ENCODE data around the gene PPP2R3B.
"Not testable (repeated sequence)": the region's sequence is repeated elsewhere in the genome, so short reads cannot be mapped to it uniquely, and the experiment has no call there.

The PPP2R3B gene

GRCh38 chrX:330726-331150, 56.0 kb downstream of the PPP2R3B start:
- Histone ChIP-seq H3K27ac (ENCODE audit: low read length, poor library complexity, severe bottlenecking) (no peak overlapping the region), H3K4me3 (ENCODE audit: insufficient read depth in 1 of 2, low read depth in 1 of 2, low read length in 2 of 2) (no peak overlapping the region), H2BK120ac (ENCODE audit: low read depth, low read length) (no peak overlapping the region), H3K27me3 (ENCODE audit: control insufficient read depth in 1 of 2, insufficient read depth in 1 of 2, low read length in 2 of 2) (peaks cover 0 to 10% of the 10 kb centered on the region in 2 experiments), H3K9ac (ENCODE audit: low read length) (no peak overlapping the region), H3K4me1 (ENCODE audit: control insufficient read depth, insufficient read depth, low read depth, low read length) (peaks cover 15% of the 10 kb centered on the region), H4K8ac (ENCODE audit: low read length) (peak overlapping the region; percentile 29), H2AFZ (ENCODE audit: low read depth, low read length) (peak overlapping the region; percentile 29), H2AK5ac (ENCODE audit: low read length, severe bottlenecking) (no peak overlapping the region), H4K91ac (ENCODE audit: low read length) (peak overlapping the region; percentile 48), H3K23ac (ENCODE audit: low read length in 2 of 2) (no peak overlapping the region), H3K79me1 (replicated peaks; ENCODE audit: low read length, poor library complexity, severe bottlenecking) (peaks cover 2% of the 10 kb centered on the region), H3K18ac (ENCODE audit: low read depth in 1 of 2, low read length in 2 of 2) (peak overlapping the region; percentile 40 to 79), H2BK12ac (ENCODE audit: low read length in 2 of 2) (no peak overlapping the region), H2BK15ac (ENCODE audit: low read depth, poor library complexity, severe bottlenecking) (peak overlapping the region; percentile 29), H3K4me2 (ENCODE audit: low read length, poor library complexity, severe bottlenecking) (peak overlapping the region; percentile 77), H3K4ac (ENCODE audit: low read depth in 1 of 2, low read length in 2 of 2) (peak overlapping the region in 1 of 2 experiments; percentile 78), H3K14ac (ENCODE audit: low read length in 2 of 2) (no peak overlapping the region), H3K36me3 (ENCODE audit: control insufficient read depth in 1 of 2, insufficient read depth in 2 of 2, low read depth in 1 of 2, low read length in 2 of 2) (peaks cover 0 to 33% of the 10 kb centered on the region in 2 experiments), H3K9me3 (ENCODE audit: control insufficient read depth, low read length) (no peaks in the 10 kb centered on the region), H2BK5ac (ENCODE audit: low read depth, low read length, poor library complexity, severe bottlenecking) (no peak overlapping the region)
- no peak for DNase-seq
- WGBS, result 50% methylated on average over 23 of the region's 28 CpGs

- not testable (repeated sequence) for H2BK120ac ChIP-seq (ENCODE audit: low read depth, low read length); H2BK5ac ChIP-seq (ENCODE audit: low read depth, low read length, poor library complexity, severe bottlenecking); H3K27ac ChIP-seq (ENCODE audit: low read length, poor library complexity, severe bottlenecking); H2AK5ac ChIP-seq (ENCODE audit: low read length, severe bottlenecking); H3K9me3 ChIP-seq (ENCODE audit: control insufficient read depth, low read length); H2BK15ac ChIP-seq (ENCODE audit: low read depth, poor library complexity, severe bottlenecking); H4K8ac ChIP-seq (ENCODE audit: low read length); H3K4me3 ChIP-seq (ENCODE audit: insufficient read depth in 1 of 2, low read depth in 1 of 2, low read length in 2 of 2); H3K14ac ChIP-seq (ENCODE audit: low read length in 2 of 2); DNase-seq; H2BK12ac ChIP-seq (ENCODE audit: low read length in 2 of 2); H3K4me2 ChIP-seq (ENCODE audit: low read length, poor library complexity, severe bottlenecking); H3K4ac ChIP-seq (ENCODE audit: low read depth in 1 of 2, low read length in 2 of 2); H3K23ac ChIP-seq (ENCODE audit: low read length in 2 of 2); H2AFZ ChIP-seq (ENCODE audit: low read depth, low read length); H4K91ac ChIP-seq (ENCODE audit: low read length); H3K27me3 ChIP-seq (ENCODE audit: control insufficient read depth in 1 of 2, insufficient read depth in 1 of 2, low read length in 2 of 2); H3K9ac ChIP-seq (ENCODE audit: low read length); H3K79me1 ChIP-seq (replicated peaks; ENCODE audit: low read length, poor library complexity, severe bottlenecking)
- peaks cover 0 to 28% of the 10 kb centered on the region in 2 experiments for H3K36me3 ChIP-seq (ENCODE audit: control insufficient read depth in 1 of 2, insufficient read depth in 2 of 2, low read depth in 1 of 2, low read length in 2 of 2)
- 89% methylated on average over 24 of the region's 29 CpGs for WGBS
- peak overlapping the region in 1 of 2 experiments; percentile 14 for H3K18ac ChIP-seq (ENCODE audit: low read depth in 1 of 2, low read length in 2 of 2)
- peaks cover 15% of the 10 kb centered on the region for H3K4me1 ChIP-seq (ENCODE audit: control insufficient read depth, insufficient read depth, low read depth, low read length)
Measured at GRCh38 chrX:330141-330725, 56.5 kb downstream of the PPP2R3B start.

GRCh38 chrX:329291-329910, 57.3 kb downstream of the PPP2R3B start:
- H3K9me3 ChIP-seq (ENCODE audit: control insufficient read depth, low read length), result no peaks in the 10 kb centered on the region
- peaks cover 0 to 10% of the 10 kb centered on the region in 2 experiments for H3K27me3 ChIP-seq (ENCODE audit: control insufficient read depth in 1 of 2, insufficient read depth in 1 of 2, low read length in 2 of 2)
- H3K4ac ChIP-seq (ENCODE audit: low read depth in 1 of 2, low read length in 2 of 2), result no peak overlapping the region
- H4K91ac ChIP-seq (ENCODE audit: low read length), result no peak overlapping the region
- H3K9ac ChIP-seq (ENCODE audit: low read length), result no peak overlapping the region
- peaks cover 15% of the 10 kb centered on the region for H3K4me1 ChIP-seq (ENCODE audit: control insufficient read depth, insufficient read depth, low read depth, low read length)
- no peak for DNase-seq
- no peak overlapping the region for H2AK5ac ChIP-seq (ENCODE audit: low read length, severe bottlenecking)
- no peak overlapping the region for H3K18ac ChIP-seq (ENCODE audit: low read depth in 1 of 2, low read length in 2 of 2)
- H2AFZ ChIP-seq (ENCODE audit: low read depth, low read length), result no peak overlapping the region
- H3K4me3 ChIP-seq (ENCODE audit: insufficient read depth in 1 of 2, low read depth in 1 of 2, low read length in 2 of 2), result no peak overlapping the region
- H4K8ac ChIP-seq (ENCODE audit: low read length), result no peak overlapping the region
- H2BK120ac ChIP-seq (ENCODE audit: low read depth, low read length), result no peak overlapping the region
- H3K4me2 ChIP-seq (ENCODE audit: low read length, poor library complexity, severe bottlenecking), result no peak overlapping the region
- H3K36me3 ChIP-seq (ENCODE audit: control insufficient read depth in 1 of 2, insufficient read depth in 2 of 2, low read depth in 1 of 2, low read length in 2 of 2), result peaks cover 0 to 20% of the 10 kb centered on the region in 2 experiments
- H2BK12ac ChIP-seq (ENCODE audit: low read length in 2 of 2), result no peak overlapping the region
- no peak overlapping the region for H3K27ac ChIP-seq (ENCODE audit: low read length, poor library complexity, severe bottlenecking)
- no peak overlapping the region for H3K14ac ChIP-seq (ENCODE audit: low read length in 2 of 2)
- H2BK5ac ChIP-seq (ENCODE audit: low read depth, low read length, poor library complexity, severe bottlenecking), result no peak overlapping the region
- no peak overlapping the region for H2BK15ac ChIP-seq (ENCODE audit: low read depth, poor library complexity, severe bottlenecking)
- H3K23ac ChIP-seq (ENCODE audit: low read length in 2 of 2), result no peak overlapping the region
- H3K79me1 ChIP-seq (replicated peaks; ENCODE audit: low read length, poor library complexity, severe bottlenecking), result no peaks in the 10 kb centered on the region
- 93% methylated on average over 17 of the region's 23 CpGs for WGBS

- Histone ChIP-seq H3K9me3 (ENCODE audit: control insufficient read depth, low read length) (no peaks in the 10 kb centered on the region), H3K4ac (ENCODE audit: low read depth in 1 of 2, low read length in 2 of 2) (no peak overlapping the region), H3K4me2 (ENCODE audit: low read length, poor library complexity, severe bottlenecking) (no peak overlapping the region), H4K91ac (ENCODE audit: low read length) (no peak overlapping the region), H2AK5ac (ENCODE audit: low read length, severe bottlenecking) (no peak overlapping the region), H3K4me3 (ENCODE audit: insufficient read depth in 1 of 2, low read depth in 1 of 2, low read length in 2 of 2) (no peak overlapping the region), H3K36me3 (ENCODE audit: control insufficient read depth in 1 of 2, insufficient read depth in 2 of 2, low read depth in 1 of 2, low read length in 2 of 2) (peaks cover 0 to 3% of the 10 kb centered on the region in 2 experiments), H2BK120ac (ENCODE audit: low read depth, low read length) (no peak overlapping the region), H3K23ac (ENCODE audit: low read length in 2 of 2) (no peak overlapping the region), H2BK15ac (ENCODE audit: low read depth, poor library complexity, severe bottlenecking) (no peak overlapping the region), H2BK12ac (ENCODE audit: low read length in 2 of 2) (no peak overlapping the region), H3K14ac (ENCODE audit: low read length in 2 of 2) (no peak overlapping the region), H3K27me3 (ENCODE audit: control insufficient read depth in 1 of 2, insufficient read depth in 1 of 2, low read length in 2 of 2) (peaks cover 0 to 15% of the 10 kb centered on the region in 2 experiments), H3K4me1 (ENCODE audit: control insufficient read depth, insufficient read depth, low read depth, low read length) (peaks cover 19% of the 10 kb centered on the region), H3K9ac (ENCODE audit: low read length) (no peak overlapping the region), H3K27ac (ENCODE audit: low read length, poor library complexity, severe bottlenecking) (no peak overlapping the region), H2AFZ (ENCODE audit: low read depth, low read length) (no peak overlapping the region), H3K18ac (ENCODE audit: low read depth in 1 of 2, low read length in 2 of 2) (no peak overlapping the region), H2BK5ac (ENCODE audit: low read depth, low read length, poor library complexity, severe bottlenecking) (no peak overlapping the region), H3K79me1 (replicated peaks; ENCODE audit: low read length, poor library complexity, severe bottlenecking) (no peaks in the 10 kb centered on the region), H4K8ac (ENCODE audit: low read length) (no peak overlapping the region)
- DNase-seq, result no peak
- 93% methylated on average over 24 of the region's 33 CpGs for WGBS
Measured at GRCh38 chrX:327660-328126, 59.0 kb downstream of the PPP2R3B start.

All from mesenchymal stem cell (in vitro differentiated cells and primary cell).